Measurements from ENCODE around the gene CLEC16A.
"Not testable (repeated sequence)": the region's sequence is repeated elsewhere in the genome, so short reads cannot be mapped to it uniquely, and the experiment has no call there.

The CLEC16A gene

GRCh38 chr16:10923650-10924214, 20.6 kb upstream of the CLEC16A start:
- DNase-seq, result no peak

DNA sequence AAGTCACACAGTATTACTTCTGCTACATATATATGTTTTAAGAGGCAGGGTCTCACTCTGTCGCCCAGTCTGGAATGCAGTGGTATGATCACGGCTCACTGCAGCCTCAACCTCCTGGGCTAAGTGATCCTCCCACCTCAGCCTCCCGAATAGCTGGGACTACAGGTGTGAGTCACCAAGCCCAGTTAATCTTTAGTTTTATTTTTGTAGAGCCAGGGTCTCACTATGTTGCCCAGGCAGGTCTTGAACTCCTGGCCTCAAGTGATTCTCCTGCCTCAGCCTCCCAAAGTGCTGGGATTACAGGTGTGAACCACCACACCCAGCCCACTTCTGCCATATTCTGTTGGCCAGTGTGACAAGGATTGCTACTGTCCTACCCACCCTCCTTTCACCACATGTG, 19.1 kb upstream of the CLEC16A start:
- not testable (repeated sequence) for DNase-seq

DNA sequence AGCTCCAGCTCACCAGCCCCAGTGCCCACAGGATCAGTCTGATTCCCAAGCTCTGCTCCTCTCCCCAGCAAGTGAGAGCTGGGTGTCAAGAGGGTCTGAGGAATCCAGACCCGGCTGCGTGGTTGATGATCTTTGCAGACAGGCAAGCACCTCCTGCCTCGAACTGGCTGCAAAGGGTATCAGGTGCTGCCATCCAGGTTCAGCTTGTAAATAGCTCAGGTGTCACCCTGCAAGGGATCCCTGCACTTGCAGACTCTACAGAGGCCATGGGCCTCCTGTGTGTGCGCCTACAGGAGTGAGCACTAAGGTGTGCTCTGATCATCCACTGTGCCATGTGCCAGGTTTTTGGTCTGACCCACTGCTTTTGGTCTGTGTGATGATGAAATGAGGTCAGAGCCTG, 18.3 kb upstream of the CLEC16A start:
- no peak for DNase-seq

DNA sequence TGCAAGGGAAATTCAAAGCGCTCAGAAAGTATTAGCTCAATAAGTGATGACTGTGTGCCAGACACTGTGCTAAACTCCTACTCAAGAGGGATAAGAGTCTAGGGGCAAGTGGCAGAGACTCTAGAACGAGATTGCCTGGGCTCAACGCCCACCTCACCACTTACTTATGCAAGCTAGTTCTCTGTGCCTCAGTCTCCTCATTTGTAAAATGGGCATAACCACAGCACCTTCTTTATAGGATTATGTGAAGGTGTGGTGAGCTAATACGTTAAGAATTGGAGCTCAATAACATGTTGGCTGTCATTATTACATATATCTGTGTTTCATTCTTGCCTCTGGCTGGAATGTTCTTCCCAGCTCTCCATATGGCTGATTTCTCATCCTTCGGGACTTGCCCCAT, 17.5 kb upstream of the CLEC16A start:
- DNase-seq, result no peak

DNA sequence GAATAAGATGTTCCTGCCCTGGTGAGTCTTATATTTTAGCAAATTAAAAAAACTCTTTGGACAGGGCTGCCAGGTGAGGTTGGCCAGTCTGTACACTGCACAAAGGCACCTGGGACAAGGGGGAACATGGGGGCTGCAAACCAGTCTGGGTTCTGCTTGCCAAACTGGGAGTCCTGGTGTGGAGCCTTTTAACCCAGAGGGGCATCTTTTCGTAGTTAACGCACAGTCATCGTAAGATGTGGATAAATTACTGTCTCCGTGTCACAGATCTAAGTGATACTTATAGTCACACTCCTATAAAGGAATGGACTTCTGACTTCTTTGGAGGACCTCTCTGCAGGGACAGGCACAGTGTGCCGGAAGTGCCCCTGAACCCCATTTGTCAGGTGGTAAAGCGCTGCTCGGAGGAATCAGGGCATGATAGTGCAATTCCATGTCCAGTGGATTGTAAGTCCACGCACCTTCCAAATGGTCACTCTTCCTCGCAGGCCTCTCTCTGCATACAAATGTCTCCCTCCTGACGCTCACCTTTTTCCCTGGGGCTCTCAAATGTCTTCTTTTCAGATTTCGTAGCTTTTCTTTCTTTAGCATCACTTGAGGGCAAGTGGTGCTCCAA, 16.8 kb upstream of the CLEC16A start:
- DNase-seq, result no peak

DNA sequence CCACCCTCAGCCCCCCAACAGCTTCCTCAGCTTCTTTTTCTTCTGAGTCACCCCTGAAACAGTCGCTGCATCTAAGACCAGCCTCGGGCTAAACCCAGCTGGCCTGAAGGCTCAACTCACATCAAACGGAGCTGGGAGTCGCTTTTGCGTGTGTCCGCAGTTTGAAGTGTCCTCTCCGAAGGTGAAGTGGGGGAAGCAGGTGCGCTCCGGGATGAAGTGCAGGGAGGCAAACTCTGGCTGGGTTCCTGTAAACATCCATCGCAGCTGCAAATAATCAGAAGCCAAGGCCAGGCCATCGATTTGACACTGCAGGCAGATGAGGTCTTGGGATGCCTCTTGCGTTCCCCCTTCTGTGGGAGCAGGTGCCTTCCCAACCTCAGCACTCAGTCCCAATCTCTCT, 15.3 kb upstream of the CLEC16A start:
- DNase-seq, result not testable (repeated sequence)

DNA sequence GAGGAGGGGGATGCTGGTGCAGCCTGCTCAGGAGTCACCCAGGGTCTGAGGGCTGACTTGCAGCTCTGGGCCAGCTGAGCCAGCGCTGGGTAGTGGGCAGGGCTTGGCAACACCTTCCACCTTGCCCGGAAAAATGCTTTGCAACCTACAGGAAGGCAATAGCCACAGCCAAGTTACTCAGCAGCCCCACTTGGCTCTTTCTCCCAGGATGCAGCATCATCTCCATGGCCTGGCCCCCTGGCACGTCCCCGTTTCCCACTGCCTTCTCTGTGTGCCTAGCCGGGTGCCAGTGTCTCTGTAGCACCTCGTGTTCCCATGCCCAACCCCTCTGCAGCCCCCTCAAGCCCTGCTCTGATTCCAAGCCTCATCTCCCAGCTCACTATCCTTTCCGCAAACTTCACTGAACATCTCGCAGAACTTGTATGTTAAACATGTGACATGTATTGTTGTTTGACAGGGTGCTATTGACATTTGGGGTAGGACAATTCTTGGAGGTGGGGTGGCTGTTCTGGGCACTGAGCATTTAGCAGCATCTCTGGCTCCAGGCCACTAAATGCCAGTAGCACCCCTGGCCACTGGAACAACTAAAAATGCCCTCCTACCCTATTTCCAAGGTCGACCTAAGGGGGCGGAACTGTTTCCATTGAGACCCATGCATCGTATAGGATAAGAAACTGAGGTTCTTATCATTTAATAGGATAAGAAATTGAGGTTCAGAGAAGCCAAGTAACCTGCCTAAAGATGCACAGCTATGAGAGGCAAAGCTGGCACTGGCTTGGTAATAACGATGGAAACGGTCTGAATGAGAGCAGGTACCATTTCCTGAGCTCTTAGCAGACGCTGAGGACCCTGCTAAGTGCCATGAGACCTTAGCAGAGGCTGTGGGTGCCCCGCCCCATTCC, 14.3 kb upstream of the CLEC16A start:
- DNase-seq, result no peak

DNA sequence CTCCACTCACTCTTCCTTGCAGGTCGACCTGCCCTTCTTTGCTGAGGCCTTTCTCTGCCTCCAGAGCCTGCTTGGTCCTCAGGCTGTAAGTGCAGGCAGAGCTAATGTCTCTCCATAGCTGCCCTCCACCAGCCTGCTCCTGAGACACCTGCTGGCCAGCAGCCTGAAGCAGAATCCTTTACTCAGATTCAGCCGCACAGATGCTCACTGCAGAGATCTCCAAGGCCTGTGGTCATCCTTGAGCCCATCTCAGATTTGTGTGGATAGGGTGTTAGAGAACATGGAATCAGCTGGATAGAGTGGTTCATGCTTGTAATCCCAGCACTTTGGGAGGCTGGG, 13.6 kb upstream of the CLEC16A start:
- DNase-seq, result no peak

GRCh38 chr16:10931134-10931533, 13.2 kb upstream of the CLEC16A start:
- DNase-seq, result no peak

DNA sequence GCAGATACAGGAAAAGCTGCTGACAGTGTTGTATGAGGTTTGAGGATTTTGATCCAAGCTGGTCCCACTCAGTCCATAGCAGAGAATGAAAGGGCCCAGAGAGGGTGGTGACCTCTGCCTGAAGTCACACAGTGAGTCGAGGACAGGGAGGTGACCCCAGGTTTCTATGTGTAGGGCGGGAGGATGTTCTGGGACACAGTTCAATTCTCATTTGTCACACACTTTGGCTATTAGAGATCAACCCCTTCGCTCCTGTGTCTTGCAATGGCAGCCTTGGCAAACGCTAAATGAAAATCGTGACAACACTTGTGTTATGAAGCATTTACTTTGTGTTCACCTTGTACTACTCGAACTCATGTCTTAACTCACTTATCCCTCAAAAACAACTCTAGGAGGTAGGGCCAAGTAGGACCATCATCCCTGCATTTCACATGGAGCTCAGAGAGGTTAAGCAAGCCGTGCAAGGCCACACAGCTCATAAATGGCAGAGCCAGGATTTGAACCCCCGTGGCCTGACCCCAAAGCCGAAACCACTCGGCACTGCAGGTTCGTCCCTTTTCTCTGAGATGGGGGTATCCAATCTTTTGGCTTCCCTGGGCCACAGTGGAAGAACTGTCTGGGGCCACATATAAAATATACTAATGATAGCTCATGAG, 12.3 kb upstream of the CLEC16A start:
- no peak for DNase-seq

DNA sequence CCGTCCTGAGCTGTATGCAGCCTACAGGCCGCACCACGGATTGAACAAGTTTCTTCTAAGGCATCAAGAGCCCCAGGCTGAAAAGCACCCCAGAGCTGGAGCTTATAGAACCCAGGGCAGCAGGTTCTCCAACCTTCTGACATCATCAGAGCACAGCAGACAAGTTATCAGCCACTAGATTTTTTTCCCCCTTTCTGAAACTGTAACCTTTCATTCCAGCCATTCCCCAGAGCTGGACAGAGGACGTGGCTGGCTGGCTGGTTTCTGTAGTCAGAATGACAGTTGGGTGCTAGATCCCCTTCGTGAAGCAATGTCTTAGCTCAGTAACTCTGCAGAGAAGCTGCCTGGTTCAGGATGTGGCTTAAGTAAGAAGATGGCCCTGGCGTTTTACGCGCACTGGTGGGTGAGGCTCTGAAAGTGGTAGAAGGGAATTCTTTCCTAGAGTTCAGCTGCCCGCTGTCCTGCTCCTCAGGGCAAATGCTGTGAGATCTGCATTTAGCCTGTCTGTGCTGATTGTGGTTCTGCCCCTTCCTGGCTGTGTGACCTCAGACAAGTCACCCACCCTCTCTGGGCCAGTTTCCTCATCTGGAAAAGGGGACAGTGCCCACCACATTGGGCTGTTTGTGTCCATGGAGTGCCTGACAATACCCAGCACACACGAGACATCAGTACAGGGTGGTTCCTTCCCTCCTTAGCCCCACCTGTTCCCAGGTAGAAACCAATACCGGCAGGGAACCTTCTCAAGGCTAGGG, 11.2 kb upstream of the CLEC16A start:
- no peak for DNase-seq

- no peak for DNase-seq
Measured at GRCh38 chr16:10933865-10934264, 10.5 kb upstream of the CLEC16A start.

- no peak for DNase-seq
Measured at GRCh38 chr16:10934325-10935107, 9.8 kb upstream of the CLEC16A start.

DNA sequence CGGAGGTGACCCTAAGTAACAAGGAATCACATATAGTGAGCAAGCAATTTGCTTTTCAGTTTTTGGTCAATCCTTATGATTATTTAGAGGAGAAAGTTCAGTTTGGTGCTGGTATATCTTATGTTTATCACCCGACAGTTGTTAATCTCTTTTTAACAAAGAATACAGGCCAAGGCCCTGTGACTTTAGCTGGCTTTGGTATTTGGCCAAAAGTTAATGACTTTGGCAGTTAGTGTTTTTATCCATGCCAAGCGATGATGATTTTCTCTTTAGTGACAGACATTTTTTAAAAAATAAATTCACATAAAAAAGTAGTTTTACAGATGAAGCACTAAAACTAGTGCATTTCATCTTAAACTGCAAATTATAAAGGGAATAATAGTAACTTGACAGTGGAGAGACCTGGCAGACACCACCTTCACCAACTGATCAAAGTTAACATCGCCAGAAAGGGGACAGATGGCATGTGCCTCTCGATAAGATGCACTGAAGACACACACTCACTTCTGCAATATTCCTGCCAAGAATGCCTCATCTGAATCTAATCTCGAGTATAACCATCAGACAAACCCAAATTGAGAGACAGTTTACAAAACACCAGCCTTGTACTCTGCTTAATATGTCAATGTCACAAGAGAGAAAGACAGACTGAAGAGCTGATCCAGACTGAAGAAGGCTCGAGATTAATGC, 9.0 kb upstream of the CLEC16A start:
- DNase-seq, result no peak

GRCh38 chr16:10936272-10936984, 7.9 kb upstream of the CLEC16A start:
- no peak for DNase-seq

- DNase-seq, result no peak
Measured at GRCh38 chr16:10937068-10937859, 7.1 kb upstream of the CLEC16A start.

GRCh38 chr16:10938321-10938720, 6.0 kb upstream of the CLEC16A start:
- DNase-seq, result no peak

- no peak for DNase-seq
Measured at GRCh38 chr16:10938796-10939648, 5.3 kb upstream of the CLEC16A start.

DNA sequence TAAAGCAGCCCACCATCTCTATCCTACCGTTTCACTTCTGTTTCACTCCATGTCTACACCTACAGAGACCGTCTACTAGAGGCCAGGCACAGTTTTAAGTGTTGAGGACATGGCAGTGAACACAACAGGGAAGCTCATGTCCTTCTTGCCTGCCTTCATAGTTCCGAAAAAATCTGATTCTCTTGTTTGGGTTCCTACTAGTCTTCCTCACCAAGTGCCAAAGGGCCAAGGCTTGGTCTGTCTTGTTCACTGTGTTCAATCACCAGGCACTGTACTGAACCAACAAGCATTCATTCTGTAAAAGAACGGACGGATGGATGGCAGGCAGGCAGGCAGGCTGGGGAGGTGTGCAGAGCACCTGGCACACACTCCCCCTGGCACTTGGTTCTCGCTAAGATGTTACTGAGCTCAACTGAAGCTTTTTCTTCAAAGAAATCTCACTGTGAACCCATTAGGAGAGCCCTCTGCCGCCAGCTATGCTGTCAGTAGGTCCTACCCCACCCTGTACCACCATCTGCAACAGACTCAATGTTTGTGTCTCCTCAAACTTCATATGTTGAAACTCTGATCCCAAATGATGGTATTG, 4.6 kb upstream of the CLEC16A start:
- DNase-seq, result no peak

Measured in NCI-H748 treated with DMSO at 0.1 percent for 48 hours (cell line).